HG03460 (cell line): ENCODE data around the gene AAK1.

Experiments
- ATAC-seq: cut with Tn5 transposase; IDR thresholded peaks from one replicate; pipeline ENCODE4 v1.9.1; 2021; ENCODE audit not compliant: unreplicated experiment

The AAK1 gene

DNA sequence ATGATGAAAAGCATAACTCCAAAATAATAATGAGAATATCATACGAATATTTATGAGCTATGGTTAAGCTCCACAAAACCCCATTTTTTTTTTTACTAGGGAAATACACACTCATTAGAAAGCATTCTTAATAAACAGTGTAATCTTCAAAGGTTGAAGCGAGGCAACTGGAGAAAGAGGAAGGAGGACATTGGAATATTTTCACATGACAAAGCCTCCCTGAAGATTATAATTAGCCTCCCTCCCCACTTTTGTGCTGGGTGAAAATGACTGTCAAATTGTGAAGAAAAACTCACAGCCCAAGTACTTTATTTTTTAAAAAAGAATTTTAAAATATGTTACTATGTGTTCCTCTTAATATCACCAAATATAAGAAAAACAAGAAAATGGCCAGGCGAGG is 142.2 kb downstream of the AAK1 start:
- no peak for ATAC-seq

- ATAC-seq = no peak
Measured at GRCh38 chr2:69499966-69500365, 143.6 kb downstream of the AAK1 start.

- peak; percentile 61 for ATAC-seq
Measured at GRCh38 chr2:69499242-69499641, 144.3 kb downstream of the AAK1 start.

DNA sequence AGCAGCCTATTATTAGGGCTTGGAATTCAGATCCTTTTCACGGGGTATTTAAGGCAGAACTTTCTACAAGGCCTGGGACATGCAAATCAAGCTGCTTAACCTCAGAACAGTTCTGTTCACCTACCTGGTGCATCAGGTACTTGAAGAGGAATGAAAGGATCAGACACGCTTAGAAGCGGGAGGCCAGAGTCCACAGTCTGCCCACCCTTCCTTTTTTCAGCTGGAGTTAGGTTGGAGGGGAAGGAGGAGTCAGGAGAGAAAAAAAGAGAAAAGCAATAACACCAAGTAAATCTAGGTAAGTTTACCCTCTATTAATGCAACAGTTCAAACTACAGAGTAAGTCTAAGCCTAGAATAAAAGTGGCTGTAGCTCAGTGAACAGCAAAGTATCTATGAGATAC is 147.7 kb downstream of the AAK1 start:
- ATAC-seq = no peak

DNA sequence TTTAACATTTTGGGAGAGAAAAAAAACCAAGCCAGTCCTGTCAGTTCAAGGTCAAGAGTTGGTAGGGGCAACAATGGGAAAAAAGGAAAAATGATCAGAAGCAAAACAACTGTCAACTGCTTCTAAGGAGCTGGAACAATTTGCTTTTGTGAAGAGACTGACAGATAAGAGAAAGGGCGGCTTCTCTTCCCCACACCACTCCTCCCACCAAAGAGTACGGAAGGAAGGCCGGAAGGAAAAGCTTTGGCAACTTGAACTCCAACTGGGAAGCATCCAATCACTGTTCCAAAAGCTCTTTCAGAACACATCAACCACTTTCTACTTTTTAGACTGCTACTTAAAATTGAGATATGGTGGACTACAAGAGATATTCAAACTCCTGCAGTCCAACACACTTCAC is 148.5 kb downstream of the AAK1 start:
- ATAC-seq = no peak

GRCh38 chr2:69494126-69494525 is 149.4 kb downstream of the AAK1 start:
- ATAC-seq = no peak

GRCh38 chr2:69493268-69493667 is 150.3 kb downstream of the AAK1 start:
- no peak for ATAC-seq

DNA sequence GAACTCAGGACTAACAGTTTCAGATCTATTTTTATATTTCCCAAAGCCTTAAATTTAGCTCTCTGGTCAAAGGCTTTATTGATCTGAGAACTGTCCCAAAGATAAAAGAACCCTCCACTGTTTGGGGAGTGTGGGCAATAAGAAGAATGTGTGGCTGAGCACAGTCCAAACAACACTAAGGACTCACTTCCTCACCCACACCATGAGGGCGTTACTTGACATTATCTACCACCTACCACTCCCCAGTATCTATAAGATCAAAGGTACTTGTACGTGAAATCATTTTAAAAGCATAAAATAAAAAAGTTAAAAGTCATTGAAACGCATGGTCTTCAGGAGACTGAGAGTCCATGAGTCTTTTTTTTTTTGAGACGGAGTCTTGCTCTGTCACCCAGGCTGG is 151.7 kb downstream of the AAK1 start:
- ATAC-seq = no peak

GRCh38 chr2:69490486-69490885 is 153.1 kb downstream of the AAK1 start:
- ATAC-seq = no peak

- no peak for ATAC-seq
Measured at GRCh38 chr2:69489793-69490192, 153.7 kb downstream of the AAK1 start.

GRCh38 chr2:69483696-69484095 is 159.8 kb downstream of the AAK1 start:
- no peak for ATAC-seq

- ATAC-seq = no peak
Measured at GRCh38 chr2:69483024-69483423, 160.5 kb downstream of the AAK1 start.

- ATAC-seq = no peak
Measured at GRCh38 chr2:69482471-69482870, 161.1 kb downstream of the AAK1 start.

DNA sequence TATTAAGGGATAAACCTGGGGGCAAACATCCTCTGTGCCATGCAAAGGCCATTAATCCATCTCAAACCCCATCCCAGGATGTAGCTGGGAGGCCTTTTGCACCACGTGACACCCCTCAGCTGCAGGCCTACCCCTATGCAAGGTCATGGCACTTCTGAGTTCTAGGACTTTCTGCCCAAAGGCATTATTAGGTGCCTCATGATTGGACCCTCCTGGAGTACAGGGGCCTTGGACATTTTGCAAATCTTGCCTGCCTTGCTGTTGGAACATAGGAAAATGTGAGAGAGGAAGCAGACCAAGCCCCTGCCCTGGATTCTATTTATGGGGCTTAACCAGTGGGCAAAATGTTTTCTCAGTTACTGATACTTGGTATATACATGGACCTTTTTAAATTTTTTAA is 162.1 kb downstream of the AAK1 start:
- ATAC-seq = no peak

DNA sequence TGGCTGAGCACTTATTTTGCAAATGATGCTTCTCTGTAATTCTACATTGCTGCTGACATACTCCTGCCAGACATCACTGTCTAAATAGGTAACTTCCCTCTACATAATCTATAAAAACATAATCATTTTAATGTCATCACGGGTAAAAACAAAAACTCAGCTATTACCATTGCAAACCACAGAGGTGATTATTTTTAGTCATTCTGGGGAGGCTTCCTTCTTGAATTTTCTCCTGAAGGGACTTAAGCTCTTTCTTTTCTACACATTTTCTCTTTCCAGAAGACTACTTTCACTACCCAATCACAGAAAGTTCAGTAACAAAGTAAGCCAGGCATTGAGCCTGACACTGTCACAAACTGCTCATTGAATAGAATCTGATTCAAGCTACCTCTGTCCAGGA is 165.9 kb downstream of the AAK1 start:
- ATAC-seq = no peak

GRCh38 chr2:69474688-69475087 is 168.9 kb downstream of the AAK1 start:
- no peak for ATAC-seq

DNA sequence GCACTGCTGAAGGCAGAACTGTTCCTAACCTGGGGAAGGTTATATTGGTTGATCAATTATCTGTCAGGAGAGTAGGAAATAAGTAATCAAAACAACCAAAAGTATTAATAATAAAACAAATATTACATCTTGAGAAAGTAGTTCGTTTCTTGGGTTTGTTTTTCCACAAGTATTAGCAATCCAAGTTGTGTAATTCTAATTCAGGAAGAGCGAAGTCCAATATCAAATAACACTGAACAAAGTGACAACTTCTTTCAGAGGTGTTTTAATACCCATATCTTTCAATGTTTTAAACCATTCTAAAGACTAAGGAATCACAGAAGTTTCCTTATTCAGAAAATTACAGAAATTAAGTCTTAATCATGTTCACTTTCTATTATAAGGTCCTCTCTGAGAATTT is 171.7 kb downstream of the AAK1 start:
- no peak for ATAC-seq

- ATAC-seq = no peak
Measured at GRCh38 chr2:69470911-69471310, 172.6 kb downstream of the AAK1 start.

GRCh38 chr2:69469784-69470183 is 173.8 kb downstream of the AAK1 start:
- ATAC-seq = no peak

DNA sequence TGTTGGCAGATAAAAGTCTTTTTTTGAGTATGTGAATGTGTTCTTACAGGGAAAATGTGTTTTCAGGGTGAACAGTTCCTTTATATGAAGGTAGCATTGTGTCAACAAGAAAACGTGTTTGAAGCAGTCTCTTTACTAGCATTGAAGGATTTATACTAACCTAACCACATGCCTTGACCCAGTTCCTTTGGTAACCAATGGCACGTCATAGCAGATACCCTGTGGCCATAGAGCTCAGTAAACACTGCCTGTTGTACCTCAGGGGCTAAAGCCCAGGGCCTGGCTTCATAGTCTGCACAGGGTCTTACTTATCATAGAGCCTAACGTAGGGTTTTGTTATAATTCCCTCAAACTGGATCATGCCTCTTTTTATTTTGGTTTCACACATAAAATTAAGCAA is 174.2 kb downstream of the AAK1 start:
- ATAC-seq = no peak

- ATAC-seq = no peak
Measured at GRCh38 chr2:69466728-69467127, 176.8 kb downstream of the AAK1 start.

DNA sequence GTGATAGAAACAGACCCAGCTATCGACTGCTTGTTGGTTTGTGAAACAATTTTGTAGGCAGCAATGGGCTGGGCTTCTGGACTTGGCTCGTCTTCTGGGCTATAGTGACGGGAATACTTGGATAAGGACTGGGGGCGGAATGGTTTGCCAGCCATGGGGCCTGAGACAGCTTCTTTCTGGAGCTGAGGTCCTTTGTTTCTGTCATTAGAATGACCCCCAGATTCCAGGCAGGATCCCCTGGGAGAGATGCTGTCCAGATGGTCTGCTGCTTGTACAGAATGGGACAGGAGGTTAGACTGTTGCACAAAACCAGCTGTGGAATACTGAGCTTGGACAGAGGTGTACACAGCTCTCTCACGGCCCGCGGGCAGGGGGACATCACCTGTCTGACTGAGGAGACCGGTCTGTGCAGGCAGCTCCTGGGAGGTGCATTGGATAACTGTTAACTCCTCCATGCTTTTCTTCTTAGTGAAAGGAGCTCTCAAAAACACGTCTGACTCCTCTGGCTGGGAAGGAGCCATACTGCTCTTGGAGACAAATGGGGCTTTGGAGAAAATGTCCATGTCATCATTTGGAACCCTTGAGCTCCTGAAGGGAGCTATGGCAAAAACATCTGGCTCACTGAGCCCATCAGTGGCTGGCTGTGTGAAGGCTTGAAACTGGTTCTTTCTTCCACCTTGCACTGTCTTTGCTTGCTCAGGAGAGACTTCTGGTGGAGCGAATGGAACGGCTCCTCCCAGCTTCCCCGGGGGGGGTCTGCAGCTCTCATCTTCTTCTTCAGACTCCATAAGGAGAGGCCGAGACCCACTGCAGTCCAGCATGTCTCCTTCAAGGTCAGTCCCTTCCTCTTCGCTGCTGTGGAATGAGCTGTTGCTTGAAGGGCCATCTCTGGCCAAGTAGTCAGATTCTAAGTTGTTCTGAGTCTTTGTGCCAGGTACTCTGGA is 177.8 kb downstream of the AAK1 start:
- no peak for ATAC-seq

- ATAC-seq = no peak
Measured at GRCh38 chr2:69464575-69464974, 179.0 kb downstream of the AAK1 start.
